NCI-H128 (cell line): ENCODE data around the gene PSMA6.
"Not testable (repeated sequence)": the region's sequence is repeated elsewhere in the genome, so short reads cannot be mapped to it uniquely, and the experiment has no call there.

Experiments
- DNase-seq: peaks from one replicate; lab custom pipeline; 2025; ENCODE audit not compliant: unreplicated experiment; lab: John Stamatoyannopoulos, UW

PSMA6 gene

GRCh38 chr14:35292051-35292769 is at the start of gene PSMA6:
Gene PSMA6, plus strand, starts transcription at chr14:35292382. Its CDS starts 95 bp downstream, at chr14:35292477.
- DNase-seq: peak; percentile 99

GRCh38 chr14:35242599-35243311 is 49.4 kb upstream of the PSMA6 start:
- DNase-seq: no peak

- DNase-seq: no peak
Measured at GRCh38 chr14:35243956-35244355, 48.2 kb upstream of the PSMA6 start.

- no peak for DNase-seq
Measured at GRCh38 chr14:35244542-35244941, 47.6 kb upstream of the PSMA6 start.

- DNase-seq: no peak
Measured at GRCh38 chr14:35245051-35245450, 47.1 kb upstream of the PSMA6 start.

- DNase-seq: no peak
Measured at GRCh38 chr14:35247777-35248475, 44.3 kb upstream of the PSMA6 start.

- DNase-seq: no peak
Measured at GRCh38 chr14:35248476-35248788, 43.8 kb upstream of the PSMA6 start.

GRCh38 chr14:35250319-35250718 is 41.9 kb upstream of the PSMA6 start:
- no peak for DNase-seq

- no peak for DNase-seq
Measured at GRCh38 chr14:35252451-35252868, 39.7 kb upstream of the PSMA6 start.

- not testable (repeated sequence) for DNase-seq
Measured at GRCh38 chr14:35253056-35253455, 39.1 kb upstream of the PSMA6 start.

- DNase-seq: not testable (repeated sequence)
Measured at GRCh38 chr14:35254034-35254622, 38.1 kb upstream of the PSMA6 start.

- DNase-seq: no peak
Measured at GRCh38 chr14:35254736-35255135, 37.4 kb upstream of the PSMA6 start.

GRCh38 chr14:35255711-35256110 is 36.5 kb upstream of the PSMA6 start:
- DNase-seq: no peak

- no peak for DNase-seq
Measured at GRCh38 chr14:35257809-35258208, 34.4 kb upstream of the PSMA6 start.

- no peak for DNase-seq
Measured at GRCh38 chr14:35258420-35258819, 33.8 kb upstream of the PSMA6 start.

GRCh38 chr14:35261774-35262173 is 30.4 kb upstream of the PSMA6 start:
- DNase-seq: no peak

GRCh38 chr14:35262436-35262835 is 29.7 kb upstream of the PSMA6 start:
- DNase-seq: no peak

- no peak for DNase-seq
Measured at GRCh38 chr14:35268946-35269345, 23.2 kb upstream of the PSMA6 start.

GRCh38 chr14:35274805-35275204 is 17.4 kb upstream of the PSMA6 start:
- no peak for DNase-seq

- no peak for DNase-seq
Measured at GRCh38 chr14:35277179-35277578, 15.0 kb upstream of the PSMA6 start.

- no peak for DNase-seq
Measured at GRCh38 chr14:35279369-35279768, 12.8 kb upstream of the PSMA6 start.

GRCh38 chr14:35281341-35281740 is 10.8 kb upstream of the PSMA6 start:
- DNase-seq: no peak
